CD4-positive, CD25-positive, alpha-beta regulatory T cell (primary cell): ENCODE results near the gene IL9R. TPM values are rescaled to one million over a fixed set of nuclear protein-coding genes. Genes with fewer than 3 reads are reported as not detected.
"Not testable (repeated sequence)": the region's sequence is repeated elsewhere in the genome, so short reads cannot be mapped to it uniquely, and the experiment has no call there.

Source experiments
- ATAC-seq, 2 donors: fragments of 150-1000 bp; cut with Tn5 transposase; one replicate each; pipeline ENCODE4 v1.10.0; 2021; ENCODE audit warnings: low read depth in 2 of 2, moderate number of reproducible peaks in 2 of 2, moderate library complexity in 1 of 2
- DNase-seq, 3 donors: peaks; one replicate each; pipeline versions ENCODE4 v3.0.0 to v3.0.0-alpha.2; 2012 to 2022; ENCODE audit warnings: mixed read lengths in 1 of 3
- H3K27ac ChIP-seq: one replicate; pipeline ENCODE4 v1.7.0; 2013; ENCODE audit warnings: mild to moderate bottlenecking, low read length; ENCODE audit not compliant: insufficient read depth, poor library complexity, severe bottlenecking
- H3K27me3 ChIP-seq: one replicate; pipeline ENCODE4 v1.7.0; 2013; ENCODE audit warnings: low read length; ENCODE audit not compliant: control insufficient read depth, insufficient read depth
- H3K36me3 ChIP-seq: one replicate; pipeline ENCODE4 v1.7.0; 2013; ENCODE audit warnings: mild to moderate bottlenecking, low read length, moderate library complexity; ENCODE audit not compliant: control insufficient read depth, insufficient read depth
- H3K4me1 ChIP-seq: 2 replicates; pipeline ENCODE4 v1.7.0; 2013; ENCODE audit warnings: mild to moderate bottlenecking, low read length; ENCODE audit not compliant: insufficient read depth, control insufficient read depth, poor library complexity, severe bottlenecking
- H3K4me3 ChIP-seq: one replicate; pipeline ENCODE4 v1.7.0; 2013; ENCODE audit warnings: low read depth, mild to moderate bottlenecking, low read length, moderate library complexity
- H3K9me3 ChIP-seq, 2 experiments: 1 replicate in 1 of 2; 2 replicates in 1 of 2; pipeline ENCODE4 v1.7.0; 2013; ENCODE audit warnings: low read length in 2 of 2, mild to moderate bottlenecking in 1 of 2, moderate library complexity in 1 of 2; ENCODE audit not compliant: control insufficient read depth in 2 of 2
- H3K27ac Mint-ChIP-seq, 3 donors: one replicate each; pipeline ENCODE4 v1.8.0; 2020 to 2022; ENCODE audit warnings: mild to moderate bottlenecking in 3 of 3, mixed read lengths in 3 of 3, moderate library complexity in 2 of 3
- H3K27me3 Mint-ChIP-seq: one replicate; pipeline ENCODE4 v1.8.0; 2022; ENCODE audit warnings: mild to moderate bottlenecking, mixed read lengths
- H3K36me3 Mint-ChIP-seq: one replicate; pipeline ENCODE4 v1.8.0; 2020; ENCODE audit warnings: mixed read lengths
- H3K4me1 Mint-ChIP-seq, 4 donors: one replicate each; pipeline ENCODE4 v1.8.0; 2020 to 2022; ENCODE audit warnings: mixed read lengths in 4 of 4, mild to moderate bottlenecking in 1 of 4
- H3K4me3 Mint-ChIP-seq, 4 donors: one replicate each; pipeline ENCODE4 v1.8.0; 2020 to 2022; ENCODE audit warnings: mild to moderate bottlenecking in 4 of 4, mixed read lengths in 4 of 4, moderate library complexity in 3 of 4
- H3K9me3 Mint-ChIP-seq, 7 donors: one replicate each; pipeline ENCODE4 v1.8.0; 2020 to 2022; ENCODE audit warnings: mixed read lengths in 7 of 7, mild to moderate bottlenecking in 3 of 7, moderate library complexity in 2 of 7
- polyA plus RNA-seq, 4 donors: library from polyadenylated mRNA; unstranded; fragments of 300-500 nt; fragmentation: Illumina TruSeq; gene quantifications; one replicate each; pipeline ENCODE4 v1.2.3, GENCODE V29; 2021
- total RNA-seq: library from RNA; stranded (reverse); gene quantifications from one replicate; pipeline ENCODE4 v1.2.3, GENCODE V29; 2022

Gene IL9R
- total and polyA plus RNA-seq, 5 donors from 2014 or later, result 0.93 to 4.5 (median 1.8) TPM

DNA sequence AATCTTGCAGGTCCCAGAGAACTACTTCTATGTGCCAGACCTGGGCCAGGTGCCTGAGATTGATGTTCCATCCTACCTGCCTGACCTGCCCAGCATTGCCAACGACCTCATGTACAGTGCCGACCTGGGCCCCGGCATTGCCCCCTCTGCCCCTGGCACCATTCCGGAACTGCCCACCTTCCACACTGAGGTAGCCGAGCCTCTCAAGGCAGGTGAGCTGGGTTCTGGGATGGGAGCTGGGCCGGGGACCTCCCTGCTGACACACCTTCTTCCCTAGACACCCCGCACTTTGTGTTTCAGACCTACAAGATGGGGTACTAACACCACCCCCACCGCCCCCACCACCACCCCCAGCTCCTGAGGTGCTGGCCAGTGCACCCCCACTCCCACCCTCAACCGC is 25.5 kb downstream of the IL9R start:
- H3K27ac Mint-ChIP-seq, H3K4me1 Mint-ChIP-seq, DNase-seq, H3K9me3 Mint-ChIP-seq, H3K36me3 ChIP-seq, H3K4me3 ChIP-seq, H3K4me3 Mint-ChIP-seq, H3K36me3 Mint-ChIP-seq, H3K27me3 ChIP-seq, H3K27ac ChIP-seq, H3K9me3 ChIP-seq, ATAC-seq, H3K4me1 ChIP-seq, H3K27me3 Mint-ChIP-seq: not testable (repeated sequence)

GRCh38 chrX:156024949-156025492 is 27.5 kb downstream of the IL9R start:
- H3K4me1 ChIP-seq, H3K36me3 Mint-ChIP-seq, H3K27me3 ChIP-seq, H3K4me1 Mint-ChIP-seq, H3K4me3 Mint-ChIP-seq, H3K27ac Mint-ChIP-seq, H3K9me3 ChIP-seq, H3K27me3 Mint-ChIP-seq, H3K4me3 ChIP-seq, H3K9me3 Mint-ChIP-seq, DNase-seq, H3K27ac ChIP-seq, ATAC-seq, H3K36me3 ChIP-seq: not testable (repeated sequence)

- not testable (repeated sequence) for DNase-seq, H3K36me3 ChIP-seq, H3K27ac Mint-ChIP-seq, H3K9me3 Mint-ChIP-seq, H3K27me3 Mint-ChIP-seq, H3K4me1 ChIP-seq, H3K27me3 ChIP-seq, ATAC-seq, H3K27ac ChIP-seq, H3K9me3 ChIP-seq, H3K4me3 ChIP-seq, H3K4me1 Mint-ChIP-seq, H3K4me3 Mint-ChIP-seq, H3K36me3 Mint-ChIP-seq
Measured at GRCh38 chrX:156028653-156029237, 31.2 kb downstream of the IL9R start.

DNA sequence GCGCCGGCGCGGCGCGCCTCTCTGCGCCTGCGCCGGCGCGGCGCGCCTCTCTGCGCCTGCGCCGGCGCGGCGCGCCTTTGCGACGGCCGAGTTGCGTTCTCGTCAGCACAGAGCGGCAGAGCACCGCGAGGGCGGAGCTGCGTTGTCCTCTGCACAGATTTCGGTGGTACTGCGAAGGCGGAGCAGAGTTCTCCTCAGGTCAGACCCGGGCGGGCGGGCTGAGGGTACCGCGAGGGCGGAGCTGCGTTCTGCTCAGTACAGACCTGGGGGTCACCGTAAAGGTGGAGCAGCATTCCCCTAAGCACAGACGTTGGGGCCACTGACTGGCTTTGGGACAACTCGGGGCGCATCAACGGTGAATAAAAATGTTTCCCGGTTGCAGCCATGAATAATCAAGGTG is 31.8 kb downstream of the IL9R start:
- not testable (repeated sequence) for H3K4me3 ChIP-seq, H3K9me3 Mint-ChIP-seq, DNase-seq, H3K27ac Mint-ChIP-seq, H3K4me3 Mint-ChIP-seq, H3K27me3 ChIP-seq, H3K36me3 Mint-ChIP-seq, ATAC-seq, H3K36me3 ChIP-seq, H3K9me3 ChIP-seq, H3K4me1 Mint-ChIP-seq, H3K4me1 ChIP-seq, H3K27ac ChIP-seq, H3K27me3 Mint-ChIP-seq

DNA sequence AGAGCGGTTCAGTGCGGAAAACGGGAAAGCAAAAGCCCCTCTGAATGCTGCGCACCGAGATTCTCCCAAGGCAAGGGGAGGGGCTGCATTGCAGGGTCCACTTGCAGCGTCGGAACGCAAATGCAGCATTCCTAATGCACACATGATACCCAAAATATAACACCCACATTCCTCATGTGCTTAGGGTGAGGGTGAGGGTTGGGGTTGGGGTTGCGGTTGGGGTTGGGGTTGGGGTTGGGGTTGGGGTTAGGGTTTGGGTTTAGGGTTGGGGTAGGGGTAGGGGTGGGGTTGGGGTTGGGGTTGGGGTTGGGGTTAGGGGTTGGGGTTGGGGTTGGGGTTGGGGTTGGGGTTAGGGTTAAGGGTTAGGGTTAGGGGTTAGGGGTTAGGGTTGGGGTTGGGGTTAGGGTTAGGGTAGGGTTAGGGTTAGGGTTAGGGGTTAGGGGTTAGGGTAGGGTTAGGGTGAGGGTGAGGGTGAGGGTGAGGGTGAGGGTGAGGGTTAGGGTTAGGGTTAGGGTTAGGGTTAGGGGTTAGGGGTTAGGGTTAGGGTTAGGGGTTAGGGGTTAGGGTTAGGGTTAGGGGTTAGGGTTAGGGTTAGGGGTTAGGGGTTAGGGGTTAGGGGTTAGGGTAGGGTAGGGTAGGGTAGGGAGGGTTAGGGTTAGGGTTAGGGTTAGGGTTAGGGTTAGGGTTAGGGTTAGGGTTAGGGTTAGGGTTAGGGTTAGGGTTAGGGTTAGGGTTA is 32.4 kb downstream of the IL9R start:
- not testable (repeated sequence) for H3K9me3 Mint-ChIP-seq

DNA sequence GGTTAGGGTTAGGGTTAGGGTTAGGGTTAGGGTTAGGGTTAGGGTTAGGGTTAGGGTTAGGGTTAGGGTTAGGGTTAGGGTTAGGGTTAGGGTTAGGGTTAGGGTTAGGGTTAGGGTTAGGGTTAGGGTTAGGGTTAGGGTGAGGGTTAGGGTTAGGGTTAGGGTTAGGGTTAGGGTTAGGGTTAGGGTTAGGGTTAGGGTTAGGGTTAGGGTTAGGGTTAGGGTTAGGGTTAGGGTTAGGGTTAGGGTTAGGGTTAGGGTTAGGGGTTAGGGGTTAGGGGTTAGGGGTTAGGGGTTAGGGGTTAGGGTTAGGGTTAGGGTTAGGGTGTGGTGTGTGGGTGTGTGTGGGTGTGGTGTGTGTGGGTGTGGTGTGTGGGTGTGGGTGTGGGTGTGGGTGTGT is 33.0 kb downstream of the IL9R start:
- not testable (repeated sequence) for H3K4me3 Mint-ChIP-seq, H3K27me3 Mint-ChIP-seq

More for the DNA sequence above, 32.4 kb downstream of the IL9R start:
- H3K9me3 ChIP-seq, H3K27me3 ChIP-seq, H3K4me3 Mint-ChIP-seq, H3K4me3 ChIP-seq, ATAC-seq, H3K27ac Mint-ChIP-seq, H3K4me1 Mint-ChIP-seq, H3K4me1 ChIP-seq, H3K36me3 ChIP-seq, H3K36me3 Mint-ChIP-seq, H3K27ac ChIP-seq, H3K27me3 Mint-ChIP-seq: not testable (repeated sequence)
- peak in 1 of 3 donors; percentile 11 for DNase-seq

More for the DNA sequence above, 33.0 kb downstream of the IL9R start:
- H3K9me3 Mint-ChIP-seq, H3K36me3 ChIP-seq, H3K36me3 Mint-ChIP-seq, H3K4me3 ChIP-seq, H3K9me3 ChIP-seq, H3K27me3 ChIP-seq, H3K4me1 ChIP-seq, H3K4me1 Mint-ChIP-seq, H3K27ac ChIP-seq, H3K27ac Mint-ChIP-seq, ATAC-seq: not testable (repeated sequence)
- peak in 2 of 3 donors; percentile 14 to 53 for DNase-seq

Other genes with a start within 250 kb of the IL9R start
- 24.8 TPM for gene VAMP7, start 116.4 kb upstream of the IL9R start, total RNA-seq
- gene VAMP7, start 116.4 kb upstream of the IL9R start, polyA plus RNA-seq, result 10 to 100 TPM; 56.9 to 71.1 (median 60.9) TPM